HUES6 (cell line): Measurements from ENCODE around the gene PKD2.

Experiments
- H3K27ac ChIP-seq: 2 replicates; pipeline ENCODE4 v1.7.0; 2013; ENCODE audit warnings: low read depth, mild to moderate bottlenecking, low read length, inconsistent platforms
- H3K27me3 ChIP-seq: 2 replicates; pipeline ENCODE4 v1.6.1; 2013; ENCODE audit warnings: low read length; ENCODE audit not compliant: control insufficient read depth, insufficient read depth
- H3K36me3 ChIP-seq: 2 replicates; pipeline ENCODE4 v1.6.1; 2013; ENCODE audit warnings: low read length; ENCODE audit not compliant: control insufficient read depth, insufficient read depth
- H3K4me1 ChIP-seq: 2 replicates; pipeline ENCODE4 v1.6.1; 2013; ENCODE audit warnings: low read length; ENCODE audit not compliant: control insufficient read depth, insufficient read depth
- H3K4me3 ChIP-seq: 2 replicates; pipeline ENCODE4 v1.5.1; 2013; ENCODE audit warnings: low read depth, low read length
- H3K9ac ChIP-seq: one replicate; pipeline ENCODE4 v1.6.1; 2013; ENCODE audit warnings: mild to moderate bottlenecking, low read length
- H3K9me3 ChIP-seq: 2 replicates; pipeline ENCODE4 v1.6.1; 2013; ENCODE audit warnings: low read depth, low read length; ENCODE audit not compliant: control insufficient read depth, insufficient read depth

The PKD2 gene

GRCh38 chr4:88070031-88070430, 62.6 kb downstream of the PKD2 start:
- Histone ChIP-seq H3K4me3 (no peak overlapping the region), H3K36me3 (peaks cover 92% of the 10 kb centered on the region), H3K27me3 (no peaks in the 10 kb centered on the region), H3K9ac (no peak overlapping the region), H3K9me3 (no peaks in the 10 kb centered on the region), H3K4me1 (no peaks in the 10 kb centered on the region), H3K27ac (no peak overlapping the region)

- Histone ChIP-seq H3K9me3 (no peaks in the 10 kb centered on the region), H3K4me1 (peaks cover 7% of the 10 kb centered on the region; the same call in 1 of the 2 replicates), H3K4me3 (no peak overlapping the region), H3K27ac (no peak overlapping the region), H3K9ac (no peak overlapping the region), H3K27me3 (no peaks in the 10 kb centered on the region), H3K36me3 (peaks cover 65% of the 10 kb centered on the region)
Measured at GRCh38 chr4:88075336-88075735, 67.9 kb downstream of the PKD2 start.

DNA sequence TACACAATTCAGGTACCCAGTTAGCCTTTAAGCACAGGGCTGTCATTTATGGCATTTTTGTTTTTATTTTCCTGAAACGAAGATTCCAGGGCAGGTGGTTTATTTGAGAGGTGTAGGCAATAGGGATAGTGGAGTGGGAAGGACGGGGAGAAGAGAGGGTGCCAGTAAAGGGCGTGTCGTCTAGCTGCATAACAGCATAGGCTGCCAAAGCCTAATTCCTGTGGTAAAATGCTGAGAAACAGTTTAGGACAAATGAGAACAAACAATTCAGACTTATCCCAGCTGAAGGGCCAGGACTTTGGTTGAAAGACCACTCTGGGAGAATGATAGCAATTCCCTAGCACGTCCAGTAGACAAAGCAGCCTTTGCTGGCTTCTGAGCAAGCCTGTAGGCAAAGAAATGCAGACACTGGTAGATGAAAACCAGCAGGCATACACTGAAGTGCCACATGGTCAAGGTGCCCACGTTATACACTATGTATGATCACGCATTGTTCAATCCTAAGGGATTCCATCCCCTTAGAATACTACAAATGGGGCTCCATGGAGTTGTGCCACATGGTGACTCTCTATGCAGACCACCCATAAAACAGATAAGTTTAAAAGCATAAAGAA, 70.6 kb downstream of the PKD2 start:
- Histone ChIP-seq H3K36me3 (peaks cover 41% of the 10 kb centered on the region), H3K9me3 (no peaks in the 10 kb centered on the region), H3K27ac (no peak overlapping the region), H3K4me3 (no peak overlapping the region), H3K4me1 (peaks cover 7% of the 10 kb centered on the region; the same call in 1 of the 2 replicates), H3K27me3 (no peaks in the 10 kb centered on the region), H3K9ac (no peak overlapping the region)

DNA sequence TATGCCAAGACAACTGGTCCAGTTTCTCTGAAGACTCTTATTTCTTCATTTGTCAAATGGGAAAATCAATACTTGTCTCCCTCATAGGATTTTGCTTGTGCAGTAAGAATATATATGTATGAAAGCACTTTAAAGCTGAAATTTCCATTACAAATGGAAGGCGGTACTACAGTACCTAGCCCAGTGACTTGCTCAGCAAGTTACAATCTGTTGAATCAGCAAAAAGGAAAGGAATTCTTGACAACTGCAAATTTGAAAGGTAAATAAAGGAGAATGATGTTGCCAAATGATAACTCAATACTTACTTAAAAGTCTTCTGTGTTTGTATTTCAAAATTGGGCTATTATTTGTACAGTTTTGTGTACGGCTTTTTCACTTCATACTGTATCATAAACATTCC, 71.1 kb downstream of the PKD2 start:
- no peaks in the 10 kb centered on the region for H3K9me3 ChIP-seq
- H3K27ac ChIP-seq: no peak overlapping the region
- H3K4me3 ChIP-seq: no peak overlapping the region
- H3K36me3 ChIP-seq: peaks cover 38% of the 10 kb centered on the region
- no peaks in the 10 kb centered on the region for H3K27me3 ChIP-seq
- peaks cover 7% of the 10 kb centered on the region; the same call in 1 of the 2 replicates for H3K4me1 ChIP-seq
- no peak overlapping the region for H3K9ac ChIP-seq

DNA sequence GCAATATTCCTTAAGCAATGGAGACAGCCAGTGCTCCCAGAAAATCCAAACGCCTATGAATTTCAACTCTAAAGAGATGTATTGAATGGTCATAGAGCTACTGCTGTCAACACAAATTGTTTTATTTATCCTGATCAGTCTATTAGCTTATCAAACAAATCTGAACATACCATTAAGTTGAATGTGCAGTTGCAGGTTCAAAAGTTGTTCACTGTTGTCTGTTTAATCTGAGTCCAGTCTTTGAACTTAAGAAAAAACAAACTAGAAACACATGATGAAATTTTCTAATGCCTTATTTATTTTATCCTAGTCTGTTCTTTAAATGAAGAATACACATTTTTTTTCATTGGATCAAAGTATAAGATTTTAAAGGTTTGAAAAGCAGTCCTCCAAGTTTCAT, 73.2 kb downstream of the PKD2 start:
- H3K4me1 ChIP-seq: peaks cover 7% of the 10 kb centered on the region; the same call in 1 of the 2 replicates
- H3K27me3 ChIP-seq: no peaks in the 10 kb centered on the region
- no peak overlapping the region for H3K9ac ChIP-seq
- peaks cover 19% of the 10 kb centered on the region for H3K36me3 ChIP-seq
- H3K27ac ChIP-seq: no peak overlapping the region
- no peak overlapping the region for H3K4me3 ChIP-seq
- H3K9me3 ChIP-seq: no peaks in the 10 kb centered on the region

DNA sequence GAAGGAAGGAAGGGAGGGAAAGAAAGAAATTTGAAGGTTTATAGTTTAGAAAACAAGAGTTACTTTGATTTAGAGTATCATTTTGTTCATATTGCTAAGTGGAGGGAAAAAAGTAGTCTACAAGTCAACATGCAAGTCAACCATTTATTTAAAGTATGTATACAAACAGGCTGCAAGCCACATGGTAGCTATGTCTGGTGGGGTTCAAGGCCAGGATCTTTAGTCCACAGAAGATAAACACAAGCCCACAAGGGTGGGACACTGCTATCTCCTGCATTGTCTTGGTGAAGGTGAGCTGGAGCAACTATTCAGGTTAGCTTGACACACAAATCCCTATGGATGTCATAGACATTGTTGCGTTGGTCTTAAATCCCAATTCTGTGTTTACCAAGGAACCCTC, 79.6 kb downstream of the PKD2 start:
- Histone ChIP-seq H3K27me3 (no peaks in the 10 kb centered on the region), H3K27ac (no peak overlapping the region), H3K4me3 (no peak overlapping the region)

DNA sequence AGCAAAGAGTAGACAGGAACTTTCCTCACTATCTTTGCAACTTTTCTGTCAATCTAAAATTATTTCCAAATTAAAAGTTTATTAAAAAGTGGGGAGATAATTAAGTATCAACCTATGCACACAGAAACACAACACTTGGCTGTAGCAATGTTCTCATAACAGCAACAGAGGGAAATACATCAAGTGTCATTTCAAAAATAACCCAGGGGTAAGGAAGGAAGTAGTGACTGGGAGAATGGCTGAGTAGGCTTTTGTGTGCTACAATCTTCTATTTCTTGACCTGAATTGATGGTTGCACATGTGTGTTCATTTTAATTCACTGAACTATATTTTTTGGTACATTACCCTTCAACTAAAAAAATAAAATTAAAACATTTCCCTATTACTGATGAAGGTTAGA, 83.5 kb downstream of the PKD2 start:
- H3K4me3 ChIP-seq: no peak overlapping the region
- H3K36me3 ChIP-seq: peaks cover 7% of the 10 kb centered on the region; the same call in 1 of the 2 replicates
- H3K9me3 ChIP-seq: no peaks in the 10 kb centered on the region
- H3K27me3 ChIP-seq: no peaks in the 10 kb centered on the region
- H3K27ac ChIP-seq: no peak overlapping the region
- H3K9ac ChIP-seq: no peak overlapping the region
- no peaks in the 10 kb centered on the region for H3K4me1 ChIP-seq

More for the DNA sequence above, 79.6 kb downstream of the PKD2 start:
- Histone ChIP-seq H3K36me3 (no peaks in the 10 kb centered on the region), H3K4me1 (no peaks in the 10 kb centered on the region), H3K9me3 (no peaks in the 10 kb centered on the region), H3K9ac (no peak overlapping the region)

DNA sequence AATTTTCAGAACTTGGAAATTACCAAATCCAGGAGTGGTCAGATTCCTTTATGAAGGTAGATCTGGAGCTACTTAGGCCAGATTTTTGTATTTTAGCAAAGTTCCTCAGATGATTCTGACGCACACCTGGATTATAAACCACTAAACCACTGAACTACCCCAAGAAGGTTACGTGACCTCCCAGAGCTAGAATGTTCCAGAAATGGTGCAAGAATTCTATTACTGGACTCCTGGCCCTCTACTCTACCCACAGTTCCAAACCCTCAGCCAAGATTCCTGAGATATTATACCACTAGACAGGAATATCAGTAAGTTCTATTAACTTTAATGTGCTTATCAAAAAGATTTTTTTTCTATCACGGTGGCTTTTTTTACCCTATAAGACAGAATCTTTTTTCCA, 83.9 kb downstream of the PKD2 start:
- H3K9me3 ChIP-seq: no peaks in the 10 kb centered on the region

DNA sequence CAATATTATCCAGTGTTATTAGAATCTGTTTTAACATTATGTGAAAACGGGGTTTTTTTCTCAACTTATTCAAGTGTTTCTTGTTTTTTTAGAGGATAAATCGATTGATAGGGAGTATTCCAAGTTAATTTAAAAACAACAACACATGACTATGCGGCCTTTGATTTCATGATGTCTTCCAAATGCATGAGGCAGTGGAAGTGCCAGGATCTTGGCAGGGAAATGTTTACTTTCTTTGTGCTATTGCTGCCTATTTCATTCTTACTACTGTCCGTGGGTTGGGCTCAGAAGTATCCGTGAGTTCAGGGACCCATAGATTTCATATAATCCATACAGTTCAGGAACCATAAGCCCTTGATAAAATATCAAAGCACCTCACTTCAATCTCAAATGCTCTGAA, 86.4 kb downstream of the PKD2 start:
- Histone ChIP-seq H3K9me3 (no peaks in the 10 kb centered on the region), H3K27me3 (no peaks in the 10 kb centered on the region), H3K9ac (no peak overlapping the region), H3K36me3 (peaks cover 7% of the 10 kb centered on the region; the same call in 1 of the 2 replicates), H3K4me3 (no peak overlapping the region), H3K4me1 (no peaks in the 10 kb centered on the region), H3K27ac (no peak overlapping the region)

More for the DNA sequence above, 83.9 kb downstream of the PKD2 start:
- no peaks in the 10 kb centered on the region for H3K27me3 ChIP-seq
- H3K36me3 ChIP-seq: peaks cover 7% of the 10 kb centered on the region; the same call in 1 of the 2 replicates
- H3K4me1 ChIP-seq: no peaks in the 10 kb centered on the region
- H3K4me3 ChIP-seq: no peak overlapping the region
- H3K9ac ChIP-seq: no peak overlapping the region
- no peak overlapping the region for H3K27ac ChIP-seq

- no peaks in the 10 kb centered on the region for H3K4me1 ChIP-seq
- peaks cover 6% of the 10 kb centered on the region; the same call in 1 of the 2 replicates for H3K36me3 ChIP-seq
- H3K4me3 ChIP-seq: no peak overlapping the region
- no peak overlapping the region for H3K27ac ChIP-seq
- H3K27me3 ChIP-seq: no peaks in the 10 kb centered on the region
- no peaks in the 10 kb centered on the region for H3K9me3 ChIP-seq
- H3K9ac ChIP-seq: no peak overlapping the region
Measured at GRCh38 chr4:88097301-88097700, 89.9 kb downstream of the PKD2 start.

GRCh38 chr4:88097781-88098180, 90.3 kb downstream of the PKD2 start:
- H3K36me3 ChIP-seq: peaks cover 1% of the 10 kb centered on the region; the same call in 1 of the 2 replicates
- no peak overlapping the region for H3K4me3 ChIP-seq
- no peak overlapping the region for H3K27ac ChIP-seq
- no peaks in the 10 kb centered on the region for H3K9me3 ChIP-seq
- H3K9ac ChIP-seq: no peak overlapping the region
- H3K27me3 ChIP-seq: no peaks in the 10 kb centered on the region
- H3K4me1 ChIP-seq: no peaks in the 10 kb centered on the region
